Tibial nerve (tissue), 3 donors: Measurements from ENCODE around the gene DNAJC5.

Experiments used
- POLR2A ChIP-seq, 2 donors: fragments of 450-650 bp; IDR thresholded peaks; one replicate each; pipeline ENCODE4 v1.6.1; 2017; ENCODE audit warnings: antibody characterized with exemption in 2 of 2, mild to moderate bottlenecking in 2 of 2, moderate library complexity in 2 of 2
- TF ChIP-seq, protein P1 (sequence below), 5 experiments: fragments of 200-600 bp in 3 of 5; fragments of 450-650 bp in 2 of 5; sonication (generic) in 3 of 5; IDR thresholded peaks; one replicate each; pipeline ENCODE4 v1.5.1; 2016 to 2019; ENCODE audit warnings: antibody characterized with exemption in 5 of 5, mild to moderate bottlenecking in 3 of 5, moderate library complexity in 2 of 5

DNA sequence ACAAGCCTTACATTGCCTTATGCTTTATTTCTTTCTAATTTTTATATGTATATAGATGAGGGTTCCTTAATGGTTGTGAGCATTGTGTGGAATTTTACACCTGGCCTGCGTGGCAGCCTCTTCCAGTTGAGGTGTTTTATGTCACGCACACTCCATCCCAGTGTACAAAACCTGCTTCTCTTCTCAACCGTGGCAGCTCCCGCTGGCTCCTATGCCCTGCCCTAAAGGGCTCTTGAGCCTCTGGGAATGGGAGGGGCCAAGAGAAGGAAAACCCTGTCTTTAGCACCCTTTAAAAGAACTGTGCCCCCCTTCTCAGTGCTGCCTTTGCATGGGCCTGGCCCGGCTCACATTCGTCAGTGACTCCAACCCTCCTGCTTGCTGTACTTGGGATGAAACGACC lies 4.3 kb upstream of the DNAJC5 start:
- TF ChIP-seq, protein P1, sequence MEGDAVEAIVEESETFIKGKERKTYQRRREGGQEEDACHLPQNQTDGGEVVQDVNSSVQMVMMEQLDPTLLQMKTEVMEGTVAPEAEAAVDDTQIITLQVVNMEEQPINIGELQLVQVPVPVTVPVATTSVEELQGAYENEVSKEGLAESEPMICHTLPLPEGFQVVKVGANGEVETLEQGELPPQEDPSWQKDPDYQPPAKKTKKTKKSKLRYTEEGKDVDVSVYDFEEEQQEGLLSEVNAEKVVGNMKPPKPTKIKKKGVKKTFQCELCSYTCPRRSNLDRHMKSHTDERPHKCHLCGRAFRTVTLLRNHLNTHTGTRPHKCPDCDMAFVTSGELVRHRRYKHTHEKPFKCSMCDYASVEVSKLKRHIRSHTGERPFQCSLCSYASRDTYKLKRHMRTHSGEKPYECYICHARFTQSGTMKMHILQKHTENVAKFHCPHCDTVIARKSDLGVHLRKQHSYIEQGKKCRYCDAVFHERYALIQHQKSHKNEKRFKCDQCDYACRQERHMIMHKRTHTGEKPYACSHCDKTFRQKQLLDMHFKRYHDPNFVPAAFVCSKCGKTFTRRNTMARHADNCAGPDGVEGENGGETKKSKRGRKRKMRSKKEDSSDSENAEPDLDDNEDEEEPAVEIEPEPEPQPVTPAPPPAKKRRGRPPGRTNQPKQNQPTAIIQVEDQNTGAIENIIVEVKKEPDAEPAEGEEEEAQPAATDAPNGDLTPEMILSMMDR (IDR thresholded peaks at IDR 0.05), result no peak
- TF ChIP-seq POLR2A (IDR thresholded peaks at IDR 0.05), result no peak
